PFSK-1 (cell line): ENCODE data around the gene AQP4.

Source experiments
- FOXP2 ChIP-seq: optimal IDR thresholded peaks from 2 replicates; pipeline ENCODE3; 2011; ENCODE audit warnings: borderline replicate concordance, control low read depth, inconsistent platforms; ENCODE audit not compliant: insufficient read depth; ENCODE audit errors: extremely low read length, extremely low read depth
- POLR2AphosphoS5 ChIP-seq: IDR thresholded peaks from 2 replicates; pipeline ENCODE4 v1.6.1; 2012; ENCODE audit warnings: low read depth, mild to moderate bottlenecking, control low read depth, low read length, moderate library complexity
- SIN3A ChIP-seq: IDR thresholded peaks from 2 replicates; pipeline ENCODE4 v1.6.1; 2012; ENCODE audit warnings: mild to moderate bottlenecking, low read length, moderate library complexity, borderline replicate concordance; ENCODE audit not compliant: insufficient read depth
- TAF1 ChIP-seq: IDR thresholded peaks from 2 replicates; pipeline ENCODE4 v1.6.1; 2012; ENCODE audit warnings: low read length, control low read depth, borderline replicate concordance; ENCODE audit not compliant: insufficient read depth
- TF ChIP-seq, protein P1 (sequence below), 2 experiments: IDR thresholded peaks; 2 replicates each; pipeline versions ENCODE4 v1.6.1 to v1.8.0; 2011 to 2012; ENCODE audit warnings: low read depth in 2 of 2, low read length in 2 of 2, control low read depth in 1 of 2, inconsistent platforms in 1 of 2, mild to moderate bottlenecking in 1 of 2, moderate library complexity in 1 of 2; ENCODE audit not compliant: insufficient read depth in 1 of 2

Gene AQP4

DNA sequence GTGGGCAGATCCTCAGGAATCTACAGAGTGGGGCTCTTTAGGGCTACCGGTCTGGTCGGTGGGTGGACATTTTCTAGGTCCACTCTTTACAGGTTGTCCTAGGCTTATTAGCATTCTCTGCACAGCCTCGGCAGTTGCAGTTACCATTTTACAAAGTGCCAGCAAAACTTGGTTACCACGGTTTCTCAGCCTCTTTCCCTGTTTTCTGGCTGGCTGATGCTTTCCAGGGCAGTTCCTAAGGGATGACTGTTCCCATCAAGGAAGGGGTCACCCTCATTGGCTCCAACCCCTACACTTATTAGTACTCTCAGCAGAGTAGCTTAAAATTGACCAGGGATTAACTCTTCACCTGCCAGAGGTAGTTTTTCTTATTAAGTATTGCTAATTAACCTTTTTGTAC lies 2.0 kb upstream of the AQP4 start:
- no peak for TF ChIP-seq TAF1
- no peak for TF ChIP-seq SIN3A
- TF ChIP-seq, protein P1, sequence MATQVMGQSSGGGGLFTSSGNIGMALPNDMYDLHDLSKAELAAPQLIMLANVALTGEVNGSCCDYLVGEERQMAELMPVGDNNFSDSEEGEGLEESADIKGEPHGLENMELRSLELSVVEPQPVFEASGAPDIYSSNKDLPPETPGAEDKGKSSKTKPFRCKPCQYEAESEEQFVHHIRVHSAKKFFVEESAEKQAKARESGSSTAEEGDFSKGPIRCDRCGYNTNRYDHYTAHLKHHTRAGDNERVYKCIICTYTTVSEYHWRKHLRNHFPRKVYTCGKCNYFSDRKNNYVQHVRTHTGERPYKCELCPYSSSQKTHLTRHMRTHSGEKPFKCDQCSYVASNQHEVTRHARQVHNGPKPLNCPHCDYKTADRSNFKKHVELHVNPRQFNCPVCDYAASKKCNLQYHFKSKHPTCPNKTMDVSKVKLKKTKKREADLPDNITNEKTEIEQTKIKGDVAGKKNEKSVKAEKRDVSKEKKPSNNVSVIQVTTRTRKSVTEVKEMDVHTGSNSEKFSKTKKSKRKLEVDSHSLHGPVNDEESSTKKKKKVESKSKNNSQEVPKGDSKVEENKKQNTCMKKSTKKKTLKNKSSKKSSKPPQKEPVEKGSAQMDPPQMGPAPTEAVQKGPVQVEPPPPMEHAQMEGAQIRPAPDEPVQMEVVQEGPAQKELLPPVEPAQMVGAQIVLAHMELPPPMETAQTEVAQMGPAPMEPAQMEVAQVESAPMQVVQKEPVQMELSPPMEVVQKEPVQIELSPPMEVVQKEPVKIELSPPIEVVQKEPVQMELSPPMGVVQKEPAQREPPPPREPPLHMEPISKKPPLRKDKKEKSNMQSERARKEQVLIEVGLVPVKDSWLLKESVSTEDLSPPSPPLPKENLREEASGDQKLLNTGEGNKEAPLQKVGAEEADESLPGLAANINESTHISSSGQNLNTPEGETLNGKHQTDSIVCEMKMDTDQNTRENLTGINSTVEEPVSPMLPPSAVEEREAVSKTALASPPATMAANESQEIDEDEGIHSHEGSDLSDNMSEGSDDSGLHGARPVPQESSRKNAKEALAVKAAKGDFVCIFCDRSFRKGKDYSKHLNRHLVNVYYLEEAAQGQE (IDR thresholded peaks at IDR 0.05; ENCODE audit: insufficient read depth in 1 of 2, low read depth in 2 of 2, low read length in 2 of 2) = no peak

DNA sequence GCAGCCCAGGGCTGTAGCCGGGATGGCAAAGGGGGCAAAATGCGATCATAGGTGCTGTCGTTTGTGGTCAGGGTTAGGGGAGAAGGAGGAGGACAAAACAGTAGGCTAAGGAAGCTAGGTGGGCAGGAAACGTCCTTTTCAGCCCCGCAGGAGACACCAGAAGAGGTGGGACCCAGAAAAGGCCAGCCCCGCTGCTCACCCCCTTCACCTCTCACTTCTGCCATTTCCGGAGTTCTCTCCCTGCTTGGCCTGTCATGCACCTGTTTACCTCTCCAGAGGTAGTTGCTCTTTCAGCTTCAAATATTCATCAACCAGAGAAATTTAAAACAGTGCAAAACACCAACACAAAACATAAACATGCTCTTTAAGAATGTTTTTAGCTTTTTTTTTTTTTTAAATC lies 849 bp downstream of the AQP4 start:
- no peak for TF ChIP-seq FOXP2
- no peak for TF ChIP-seq POLR2AphosphoS5
- TF ChIP-seq TAF1 = no peak
- TF ChIP-seq SIN3A = no peak
- TF ChIP-seq, protein P1 (IDR thresholded peaks at IDR 0.05; ENCODE audit: insufficient read depth in 1 of 2, low read depth in 2 of 2, low read length in 2 of 2) = no peak

DNA sequence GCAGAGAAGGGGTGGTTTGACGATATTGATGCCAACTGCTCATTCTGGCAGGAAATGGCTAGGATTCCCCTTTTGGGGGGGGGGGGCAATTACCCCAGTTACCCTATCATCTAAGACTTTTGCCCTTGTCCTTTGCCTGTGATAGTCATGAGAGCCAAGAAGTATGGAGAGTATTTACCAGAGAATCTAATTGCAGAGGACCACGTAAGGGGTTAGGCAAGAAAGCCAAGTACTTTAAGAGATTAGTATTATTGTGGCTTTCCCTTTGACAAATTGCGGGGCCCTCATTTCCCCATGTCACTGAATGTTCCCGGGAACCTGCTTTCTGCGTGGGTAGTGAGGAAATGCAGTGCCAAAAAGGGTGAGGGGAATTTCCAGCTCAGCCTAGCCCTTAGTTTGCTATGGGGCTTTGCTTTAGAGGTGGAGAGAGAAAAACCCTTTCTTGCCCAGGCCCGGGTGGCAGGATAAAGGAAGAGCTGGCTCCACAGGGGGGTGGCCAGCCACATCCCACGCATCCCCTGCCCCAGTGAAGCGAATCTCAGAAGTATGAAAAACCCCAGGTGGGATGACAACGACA lies 1.5 kb downstream of the AQP4 start:
- no peak for TF ChIP-seq POLR2AphosphoS5

DNA sequence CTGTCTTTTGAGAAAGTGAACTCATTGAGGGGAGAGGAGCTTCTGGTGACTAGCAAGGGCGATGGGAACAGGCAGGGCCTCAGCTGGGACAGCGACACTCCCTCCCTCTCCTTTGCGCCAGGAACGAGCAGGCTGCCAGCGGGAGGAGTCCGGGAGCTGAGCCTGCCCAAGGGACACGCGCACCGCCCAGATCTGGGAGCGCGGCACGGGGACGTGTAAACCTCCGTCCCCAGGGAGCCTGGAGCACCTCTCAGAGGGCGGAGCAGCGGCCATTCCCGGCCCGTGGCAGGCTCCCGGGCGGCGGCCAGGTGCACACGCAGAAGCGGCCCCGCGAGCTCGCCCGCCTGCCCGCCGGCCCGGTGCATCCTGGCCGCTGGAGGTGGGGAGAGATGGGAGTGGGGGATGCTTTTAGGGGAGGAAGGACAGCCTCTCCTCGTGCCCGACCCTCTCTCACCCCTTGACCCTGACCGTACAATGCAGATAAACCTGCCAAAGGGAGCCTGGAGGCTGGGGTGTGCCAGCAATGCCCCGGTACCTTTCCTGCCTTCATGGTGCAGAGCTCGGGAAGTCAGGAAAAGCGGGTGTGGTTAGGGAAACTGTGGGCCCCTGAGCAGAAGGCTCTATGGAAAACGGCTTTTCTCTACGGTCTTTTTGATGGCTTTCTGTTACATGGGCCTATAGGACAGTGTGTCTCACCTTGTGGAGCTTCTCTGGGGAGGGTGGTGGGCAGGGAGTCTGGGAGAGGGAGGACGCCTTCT lies 2.2 kb downstream of the AQP4 start:
- TF ChIP-seq SIN3A (no peak), POLR2AphosphoS5 (no peak), TAF1 (no peak), FOXP2 (no peak)
- TF ChIP-seq, protein P1 (IDR thresholded peaks at IDR 0.05; ENCODE audit: insufficient read depth in 1 of 2, low read depth in 2 of 2, low read length in 2 of 2) = no peak

DNA sequence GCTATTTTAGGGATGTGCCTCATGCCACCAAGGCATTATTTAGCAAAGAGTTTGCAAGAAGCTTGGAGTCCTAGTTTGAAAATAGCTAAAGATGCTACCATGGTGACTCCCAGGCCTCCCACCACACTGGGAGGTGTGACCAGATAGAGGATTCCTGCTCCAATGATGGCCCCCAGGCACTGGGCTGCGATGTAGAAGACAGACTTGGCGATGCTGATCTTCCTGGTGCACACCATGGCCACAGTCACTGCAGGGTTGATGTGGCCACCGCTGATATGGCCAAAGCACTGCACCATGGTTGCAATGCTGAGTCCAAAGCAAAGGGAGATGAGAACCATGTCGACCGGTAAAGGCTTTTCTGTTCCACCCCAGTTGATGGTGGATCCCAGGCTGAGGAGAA lies 3.4 kb downstream of the AQP4 start:
- TF ChIP-seq TAF1 = no peak
- TF ChIP-seq, protein P1 (IDR thresholded peaks at IDR 0.05; ENCODE audit: insufficient read depth in 1 of 2, low read depth in 2 of 2, low read length in 2 of 2) = no peak
- no peak for TF ChIP-seq SIN3A
- no peak for TF ChIP-seq FOXP2
